HEK293 (cell line): ENCODE data around the gene DLEC1.

Experiments
- PRDM1 ChIP-seq: fragments of 450-650 bp; formaldehyde crosslinking; IDR thresholded peaks from 2 replicates; pipeline ENCODE4; 2016; ENCODE audit warnings: missing biosample characterization, missing genetic modification characterization
- REPIN1 ChIP-seq: fragments of 450-650 bp; formaldehyde crosslinking; IDR thresholded peaks from 2 replicates; pipeline ENCODE4 v1.5.1; 2017; ENCODE audit warnings: missing biosample characterization, missing genetic modification characterization, low read depth
- ZNF660 ChIP-seq: fragments of 450-650 bp; IDR thresholded peaks from 2 replicates; pipeline ENCODE4 v1.5.1; 2018; ENCODE audit warnings: missing biosample characterization, mild to moderate bottlenecking, missing genetic modification characterization
- TF ChIP-seq, protein P1 (sequence below): fragments of 450-650 bp; formaldehyde crosslinking; IDR thresholded peaks from 2 replicates; pipeline ENCODE4 v1.5.1; 2016; ENCODE audit warnings: missing biosample characterization, missing genetic modification characterization
- TF ChIP-seq, protein P2 (sequence below): fragments of 450-650 bp; formaldehyde crosslinking; IDR thresholded peaks from 2 replicates; pipeline ENCODE4 v1.5.1; 2017; ENCODE audit warnings: missing biosample characterization, missing genetic modification characterization

GRCh38 chr3:38062809-38063208 is 23.8 kb downstream of the DLEC1 start:
- TF ChIP-seq, protein P1, sequence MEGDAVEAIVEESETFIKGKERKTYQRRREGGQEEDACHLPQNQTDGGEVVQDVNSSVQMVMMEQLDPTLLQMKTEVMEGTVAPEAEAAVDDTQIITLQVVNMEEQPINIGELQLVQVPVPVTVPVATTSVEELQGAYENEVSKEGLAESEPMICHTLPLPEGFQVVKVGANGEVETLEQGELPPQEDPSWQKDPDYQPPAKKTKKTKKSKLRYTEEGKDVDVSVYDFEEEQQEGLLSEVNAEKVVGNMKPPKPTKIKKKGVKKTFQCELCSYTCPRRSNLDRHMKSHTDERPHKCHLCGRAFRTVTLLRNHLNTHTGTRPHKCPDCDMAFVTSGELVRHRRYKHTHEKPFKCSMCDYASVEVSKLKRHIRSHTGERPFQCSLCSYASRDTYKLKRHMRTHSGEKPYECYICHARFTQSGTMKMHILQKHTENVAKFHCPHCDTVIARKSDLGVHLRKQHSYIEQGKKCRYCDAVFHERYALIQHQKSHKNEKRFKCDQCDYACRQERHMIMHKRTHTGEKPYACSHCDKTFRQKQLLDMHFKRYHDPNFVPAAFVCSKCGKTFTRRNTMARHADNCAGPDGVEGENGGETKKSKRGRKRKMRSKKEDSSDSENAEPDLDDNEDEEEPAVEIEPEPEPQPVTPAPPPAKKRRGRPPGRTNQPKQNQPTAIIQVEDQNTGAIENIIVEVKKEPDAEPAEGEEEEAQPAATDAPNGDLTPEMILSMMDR (tag by site-specific recombination) = no peak
- TF ChIP-seq, protein P2, sequence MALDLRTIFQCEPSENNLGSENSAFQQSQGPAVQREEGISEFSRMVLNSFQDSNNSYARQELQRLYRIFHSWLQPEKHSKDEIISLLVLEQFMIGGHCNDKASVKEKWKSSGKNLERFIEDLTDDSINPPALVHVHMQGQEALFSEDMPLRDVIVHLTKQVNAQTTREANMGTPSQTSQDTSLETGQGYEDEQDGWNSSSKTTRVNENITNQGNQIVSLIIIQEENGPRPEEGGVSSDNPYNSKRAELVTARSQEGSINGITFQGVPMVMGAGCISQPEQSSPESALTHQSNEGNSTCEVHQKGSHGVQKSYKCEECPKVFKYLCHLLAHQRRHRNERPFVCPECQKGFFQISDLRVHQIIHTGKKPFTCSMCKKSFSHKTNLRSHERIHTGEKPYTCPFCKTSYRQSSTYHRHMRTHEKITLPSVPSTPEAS (tag by site-specific recombination) = no peak
- TF ChIP-seq ZNF660 (tag by site-specific recombination) (no peak), REPIN1 (no peak), PRDM1 (tag by site-specific recombination) (no peak)
